ENCODE measurements around the gene PLB1. TPM values are rescaled to one million over a fixed set of nuclear protein-coding genes. Genes with fewer than 3 reads are reported as not detected.
A peak's percentile ranks its signal among the peaks of the same experiment; 100 is the strongest.

PLB1 gene
- polyA plus RNA-seq, 3 donors: 20.2 to 35.8 (median 23.9) TPM

DNA sequence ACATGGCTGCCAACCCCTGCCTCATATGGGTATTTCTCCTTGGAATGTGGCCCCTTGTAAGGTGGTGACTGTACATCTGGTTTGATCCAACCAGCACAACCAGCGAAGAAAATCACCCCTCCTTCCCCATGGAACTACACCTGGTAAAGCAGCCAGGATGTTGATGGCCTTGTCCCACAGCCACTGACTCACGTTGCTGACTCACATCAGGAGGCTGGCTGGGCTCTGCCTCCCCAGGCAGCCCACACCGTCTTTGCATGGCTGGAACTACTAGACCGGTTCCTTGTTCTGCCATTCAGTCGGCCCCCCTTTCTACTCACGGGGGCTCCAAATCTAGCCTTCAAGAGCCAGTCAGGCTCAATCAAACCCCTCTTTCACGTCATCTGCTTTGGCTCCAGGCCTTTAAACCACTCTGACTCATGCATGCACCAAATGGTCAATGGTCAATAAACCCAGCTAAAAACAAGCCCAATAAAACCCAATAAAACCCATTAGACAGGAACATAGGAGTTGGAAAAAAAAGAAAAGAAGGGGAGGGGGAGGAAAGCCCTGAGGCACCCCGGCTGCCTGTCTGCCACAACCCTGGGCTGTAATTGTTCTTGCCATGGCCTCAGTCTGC lies 114.8 kb downstream of the PLB1 start:
- H4K20me1 ChIP-seq (ENCODE audit: insufficient read depth, low read length): no peaks in the 10 kb centered on the region
- no peak overlapping the region for H2AFZ ChIP-seq (ENCODE audit: insufficient read depth, low read depth, low read length, poor library complexity, severe bottlenecking)
- no peaks in the 10 kb centered on the region for H3K9me3 ChIP-seq (replicated peaks in 1 of 2; ENCODE audit: control insufficient read depth in 1 of 2, insufficient read depth in 1 of 2, low read length in 2 of 2)
- Mint-ChIP-seq H3K27ac (peak overlapping the region in 4 of 7 donors; percentile 2 to 59 (median 24)), H3K36me3 (peaks cover 37 to 51% of the 10 kb centered on the region in 2 donors), H3K27me3 (ENCODE audit: low read depth in 3 of 3) (no peaks in the 10 kb centered on the region), H3K9me3 (no peaks in the 10 kb centered on the region), H3K4me1 (peaks cover 19% of the 10 kb centered on the region), H3K4me3 (no peak overlapping the region)
- H3K27ac ChIP-seq (ENCODE audit: low read depth in 1 of 2, low read length in 2 of 2): no peak overlapping the region
- 74% methylated on average over 7 of the region's 8 CpGs for WGBS (ENCODE audit: insufficient coverage)
- peak in 1 of 3 donors; percentile 18 for DNase-seq
- TF ChIP-seq, protein P1, sequence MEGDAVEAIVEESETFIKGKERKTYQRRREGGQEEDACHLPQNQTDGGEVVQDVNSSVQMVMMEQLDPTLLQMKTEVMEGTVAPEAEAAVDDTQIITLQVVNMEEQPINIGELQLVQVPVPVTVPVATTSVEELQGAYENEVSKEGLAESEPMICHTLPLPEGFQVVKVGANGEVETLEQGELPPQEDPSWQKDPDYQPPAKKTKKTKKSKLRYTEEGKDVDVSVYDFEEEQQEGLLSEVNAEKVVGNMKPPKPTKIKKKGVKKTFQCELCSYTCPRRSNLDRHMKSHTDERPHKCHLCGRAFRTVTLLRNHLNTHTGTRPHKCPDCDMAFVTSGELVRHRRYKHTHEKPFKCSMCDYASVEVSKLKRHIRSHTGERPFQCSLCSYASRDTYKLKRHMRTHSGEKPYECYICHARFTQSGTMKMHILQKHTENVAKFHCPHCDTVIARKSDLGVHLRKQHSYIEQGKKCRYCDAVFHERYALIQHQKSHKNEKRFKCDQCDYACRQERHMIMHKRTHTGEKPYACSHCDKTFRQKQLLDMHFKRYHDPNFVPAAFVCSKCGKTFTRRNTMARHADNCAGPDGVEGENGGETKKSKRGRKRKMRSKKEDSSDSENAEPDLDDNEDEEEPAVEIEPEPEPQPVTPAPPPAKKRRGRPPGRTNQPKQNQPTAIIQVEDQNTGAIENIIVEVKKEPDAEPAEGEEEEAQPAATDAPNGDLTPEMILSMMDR (IDR thresholded peaks at IDR 0.05): no peak
- H3K79me2 ChIP-seq (ENCODE audit: insufficient read depth, low read length): peaks cover 1% of the 10 kb centered on the region
- H3K27me3 ChIP-seq (ENCODE audit: control insufficient read depth in 2 of 2, insufficient read depth in 2 of 2, low read length in 2 of 2): no peaks in the 10 kb centered on the region
- H3K4me3 ChIP-seq (replicated peaks in 1 of 3; ENCODE audit: low read depth in 2 of 3, low read length in 3 of 3): no peak overlapping the region
- no peaks in the 10 kb centered on the region for H3K4me1 ChIP-seq (ENCODE audit: control insufficient read depth in 1 of 2, insufficient read depth in 2 of 2, low read length in 2 of 2)
- no peak overlapping the region for H3K9ac ChIP-seq (ENCODE audit: insufficient read depth, low read length, poor library complexity, severe bottlenecking)
- intact Hi-C loops (cut with micrococcal nuclease): no loop called here
- peaks cover 35 to 56% of the 10 kb centered on the region in 2 donors for H3K36me3 ChIP-seq (replicated peaks in 1 of 2; ENCODE audit: control insufficient read depth in 1 of 2, insufficient read depth in 2 of 2, low read length in 2 of 2)
- H3K4me2 ChIP-seq (replicated peaks; ENCODE audit: extremely low read depth, low read length, poor library complexity, severe bottlenecking): no peak overlapping the region

DNA sequence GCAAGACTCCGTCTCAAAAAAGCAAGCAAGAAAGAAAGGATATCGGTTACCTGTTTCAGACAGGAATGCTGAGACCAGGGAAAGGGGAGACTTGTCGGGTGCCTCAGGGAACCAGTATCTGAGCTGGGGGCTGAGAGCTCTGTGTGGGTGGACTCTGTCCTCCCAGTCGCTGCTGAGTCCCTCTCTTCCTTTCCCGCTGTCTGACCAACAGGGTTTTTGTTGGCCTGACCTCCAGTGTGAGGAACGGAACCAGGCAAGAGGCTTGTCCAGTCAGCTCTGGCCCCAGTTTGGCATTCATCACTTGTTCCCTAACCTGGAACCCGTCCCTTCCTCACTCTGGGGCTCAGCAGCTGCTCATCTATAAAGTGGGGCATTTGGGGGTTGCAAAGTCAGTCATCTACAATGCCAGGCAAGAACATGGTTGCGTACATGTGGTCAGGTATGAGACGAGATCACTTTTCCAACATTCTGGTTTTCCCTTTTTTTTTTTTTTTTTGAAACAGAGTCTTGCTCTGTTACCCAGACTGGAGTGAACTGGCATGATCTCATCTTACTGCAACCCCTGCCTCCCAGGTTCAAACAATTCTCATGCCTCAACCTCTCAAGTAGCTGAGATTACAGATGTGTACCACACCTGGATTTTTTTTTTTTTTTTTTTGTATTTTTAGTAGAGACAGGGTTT lies 116.4 kb downstream of the PLB1 start:
- 92% methylated on average over 5 of the region's 9 CpGs for WGBS (ENCODE audit: insufficient coverage)
- H3K36me3 ChIP-seq (replicated peaks in 1 of 2; ENCODE audit: control insufficient read depth in 1 of 2, insufficient read depth in 2 of 2, low read length in 2 of 2): peaks cover 38 to 63% of the 10 kb centered on the region in 2 donors
- H3K4me1 ChIP-seq (ENCODE audit: control insufficient read depth in 1 of 2, insufficient read depth in 2 of 2, low read length in 2 of 2): no peaks in the 10 kb centered on the region
- no peaks in the 10 kb centered on the region for H3K79me2 ChIP-seq (ENCODE audit: insufficient read depth, low read length)
- no peak overlapping the region for H3K4me3 ChIP-seq (replicated peaks in 1 of 3; ENCODE audit: low read depth in 2 of 3, low read length in 3 of 3)
- H3K27ac ChIP-seq (ENCODE audit: low read depth in 1 of 2, low read length in 2 of 2): no peak overlapping the region
- TF ChIP-seq, protein P1 (IDR thresholded peaks at IDR 0.05): no peak
- Mint-ChIP-seq H3K4me3 (no peak overlapping the region), H3K36me3 (peaks cover 32 to 49% of the 10 kb centered on the region in 2 donors), H3K9me3 (no peaks in the 10 kb centered on the region), H3K27ac (peak overlapping the region in 2 of 7 donors; percentile 56 to 66), H3K4me1 (peaks cover 14% of the 10 kb centered on the region), H3K27me3 (ENCODE audit: low read depth in 3 of 3) (no peaks in the 10 kb centered on the region)
- intact Hi-C loops (cut with micrococcal nuclease): no loop called here
- no peaks in the 10 kb centered on the region for H3K27me3 ChIP-seq (ENCODE audit: control insufficient read depth in 2 of 2, insufficient read depth in 2 of 2, low read length in 2 of 2)
- H4K20me1 ChIP-seq (ENCODE audit: insufficient read depth, low read length): no peaks in the 10 kb centered on the region
- H3K9ac ChIP-seq (ENCODE audit: insufficient read depth, low read length, poor library complexity, severe bottlenecking): no peak overlapping the region
- no peak overlapping the region for H2AFZ ChIP-seq (ENCODE audit: insufficient read depth, low read depth, low read length, poor library complexity, severe bottlenecking)
- DNase-seq: no peak
- no peaks in the 10 kb centered on the region for H3K9me3 ChIP-seq (replicated peaks in 1 of 2; ENCODE audit: control insufficient read depth in 1 of 2, insufficient read depth in 1 of 2, low read length in 2 of 2)
- no peak overlapping the region for H3K4me2 ChIP-seq (replicated peaks; ENCODE audit: extremely low read depth, low read length, poor library complexity, severe bottlenecking)
